Astrocyte (in vitro differentiated cells and primary cell): ENCODE results near the gene MS4A4E.
"Not testable (repeated sequence)": the region's sequence is repeated elsewhere in the genome, so short reads cannot be mapped to it uniquely, and the experiment has no call there.

Experiments
- CTCF ChIP-seq: IDR thresholded peaks from 2 replicates; pipeline ENCODE4 v1.5.1; 2011; ENCODE audit warnings: low read depth, mild to moderate bottlenecking, inconsistent platforms, low read length, moderate library complexity; ENCODE audit not compliant: insufficient read depth
- EZH2 ChIP-seq: IDR thresholded peaks from 2 replicates; pipeline ENCODE4 v1.6.1; 2012; ENCODE audit warnings: mild to moderate bottlenecking, low read length, inconsistent platforms; ENCODE audit not compliant: insufficient read depth

DNA sequence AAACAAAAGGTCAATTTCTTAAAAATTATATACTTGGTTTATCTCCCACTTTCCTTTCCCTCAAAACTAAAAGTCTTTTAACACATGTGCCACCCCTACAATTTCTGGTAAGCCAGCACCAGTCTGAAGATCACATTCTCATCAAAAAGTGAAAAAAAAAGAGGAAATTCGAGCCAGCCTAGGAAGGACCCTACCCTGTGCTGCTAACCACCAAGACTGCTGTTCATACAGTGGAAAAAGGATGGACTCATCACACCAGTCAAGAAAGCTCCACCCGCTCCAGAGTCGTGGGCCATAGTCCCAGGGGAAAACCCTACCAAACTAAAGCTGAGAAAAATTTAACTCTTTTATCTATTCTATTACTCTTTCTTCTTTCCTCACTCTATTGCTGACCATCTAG, 54.5 kb downstream of the MS4A4E start:
- not testable (repeated sequence) for TF ChIP-seq CTCF, EZH2
